ENCODE data around the gene TTC21A.

Gene TTC21A

GRCh38 chr3:39105687-39106063 lies 1.8 kb upstream of the TTC21A start:
- H3K27ac ChIP-seq (ENCODE audit: low read depth in 2 of 2, low read length in 2 of 2): no peak overlapping the region
- H3K4me3 ChIP-seq (ENCODE audit: low read length in 2 of 2): peak overlapping the region in 1 of 2 donors; percentile 90
- peak overlapping the region in 1 of 2 donors; percentile 93 for H3K9ac ChIP-seq (ENCODE audit: low read depth in 1 of 2, low read length in 2 of 2)
- H3K27me3 ChIP-seq (ENCODE audit: control insufficient read depth in 2 of 2, insufficient read depth in 2 of 2, low read length in 2 of 2): no peaks in the 10 kb centered on the region
- H3K36me3 ChIP-seq (ENCODE audit: control insufficient read depth in 2 of 2, insufficient read depth in 2 of 2, low read length in 2 of 2): peaks cover 7 to 8% of the 10 kb centered on the region in 2 donors
- no peaks in the 10 kb centered on the region for H3K9me3 ChIP-seq (ENCODE audit: control insufficient read depth in 2 of 2, low read length in 2 of 2)
- peaks cover 26 to 29% of the 10 kb centered on the region in 2 donors for H3K4me1 ChIP-seq (ENCODE audit: control insufficient read depth in 2 of 2, insufficient read depth in 2 of 2, low read length in 2 of 2)

DNA sequence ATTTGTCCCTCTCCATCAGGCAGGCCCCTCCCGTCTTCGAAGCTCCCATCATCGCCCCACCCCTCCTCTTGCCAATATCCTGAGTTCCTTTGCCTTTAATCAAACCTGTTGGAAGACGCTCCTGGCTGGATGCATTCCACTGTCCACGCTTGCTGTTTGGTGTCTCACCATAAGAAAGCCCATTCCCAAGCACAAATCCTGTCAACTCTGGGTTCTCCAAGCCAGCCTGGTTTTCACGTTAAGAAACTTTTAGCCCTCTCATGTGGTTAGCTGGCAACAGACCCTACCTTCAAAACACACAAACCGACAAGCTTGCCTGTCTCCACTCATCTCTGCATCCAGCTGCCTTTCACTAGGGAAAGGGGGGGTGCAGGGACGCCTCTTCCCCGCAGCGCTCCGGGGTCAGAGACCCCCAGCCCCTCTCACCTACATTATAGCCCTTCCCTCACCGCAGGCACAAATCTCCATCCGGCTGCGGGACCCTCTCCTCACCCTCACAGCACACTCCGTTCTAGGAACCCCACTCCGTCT lies 1.1 kb upstream of the TTC21A start:
- Histone ChIP-seq H3K9me3 (ENCODE audit: control insufficient read depth in 2 of 2, low read length in 2 of 2) (no peaks in the 10 kb centered on the region), H3K4me3 (ENCODE audit: low read length in 2 of 2) (peak overlapping the region; percentile 90), H3K4me1 (ENCODE audit: control insufficient read depth in 2 of 2, insufficient read depth in 2 of 2, low read length in 2 of 2) (peaks cover 26 to 28% of the 10 kb centered on the region in 2 donors), H3K27ac (ENCODE audit: low read depth in 2 of 2, low read length in 2 of 2) (peak overlapping the region in 1 of 2 donors; percentile 92), H3K9ac (ENCODE audit: low read depth in 1 of 2, low read length in 2 of 2) (peak overlapping the region; percentile 85 to 93), H3K27me3 (ENCODE audit: control insufficient read depth in 2 of 2, insufficient read depth in 2 of 2, low read length in 2 of 2) (no peaks in the 10 kb centered on the region), H3K36me3 (ENCODE audit: control insufficient read depth in 2 of 2, insufficient read depth in 2 of 2, low read length in 2 of 2) (peaks cover 4% of the 10 kb centered on the region in 2 donors)

DNA sequence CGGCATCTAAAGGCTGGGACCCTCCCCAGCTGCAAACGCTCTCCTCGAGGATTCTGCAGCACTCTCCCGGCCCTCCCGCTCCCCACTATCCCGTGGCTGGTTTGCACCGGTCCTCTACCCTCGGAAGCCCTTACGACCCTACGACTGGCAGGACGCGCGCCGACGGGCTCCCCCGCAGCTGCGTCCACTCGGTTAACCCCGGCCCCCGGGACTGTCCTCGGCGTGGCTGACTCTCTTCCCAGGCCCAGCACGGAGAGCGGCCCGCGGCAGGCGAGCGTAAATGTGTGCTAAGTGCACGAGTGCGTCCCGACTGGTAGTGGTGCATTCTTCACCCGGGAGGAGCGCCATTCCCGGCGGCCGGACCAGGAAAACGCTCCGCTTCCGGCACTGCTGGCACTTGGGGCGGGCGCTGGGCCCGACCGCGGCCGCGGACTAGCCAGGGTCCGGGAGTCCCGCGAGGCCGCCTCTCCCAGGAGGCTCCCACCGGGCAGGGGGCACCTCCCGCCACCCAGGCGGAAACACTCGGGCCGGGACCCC lies 561 bp upstream of the TTC21A start:
- Histone ChIP-seq H3K4me1 (ENCODE audit: control insufficient read depth in 2 of 2, insufficient read depth in 2 of 2, low read length in 2 of 2) (peaks cover 24 to 26% of the 10 kb centered on the region in 2 donors), H3K27me3 (ENCODE audit: control insufficient read depth in 2 of 2, insufficient read depth in 2 of 2, low read length in 2 of 2) (no peaks in the 10 kb centered on the region), H3K36me3 (ENCODE audit: control insufficient read depth in 2 of 2, insufficient read depth in 2 of 2, low read length in 2 of 2) (peaks cover 3 to 4% of the 10 kb centered on the region in 2 donors), H3K27ac (ENCODE audit: low read depth in 2 of 2, low read length in 2 of 2) (peak overlapping the region; percentile 89 to 92), H3K9me3 (ENCODE audit: control insufficient read depth in 2 of 2, low read length in 2 of 2) (no peaks in the 10 kb centered on the region), H3K4me3 (ENCODE audit: low read length in 2 of 2) (peak overlapping the region; percentile 90), H3K9ac (ENCODE audit: low read depth in 1 of 2, low read length in 2 of 2) (peak overlapping the region; percentile 85 to 93)

DNA sequence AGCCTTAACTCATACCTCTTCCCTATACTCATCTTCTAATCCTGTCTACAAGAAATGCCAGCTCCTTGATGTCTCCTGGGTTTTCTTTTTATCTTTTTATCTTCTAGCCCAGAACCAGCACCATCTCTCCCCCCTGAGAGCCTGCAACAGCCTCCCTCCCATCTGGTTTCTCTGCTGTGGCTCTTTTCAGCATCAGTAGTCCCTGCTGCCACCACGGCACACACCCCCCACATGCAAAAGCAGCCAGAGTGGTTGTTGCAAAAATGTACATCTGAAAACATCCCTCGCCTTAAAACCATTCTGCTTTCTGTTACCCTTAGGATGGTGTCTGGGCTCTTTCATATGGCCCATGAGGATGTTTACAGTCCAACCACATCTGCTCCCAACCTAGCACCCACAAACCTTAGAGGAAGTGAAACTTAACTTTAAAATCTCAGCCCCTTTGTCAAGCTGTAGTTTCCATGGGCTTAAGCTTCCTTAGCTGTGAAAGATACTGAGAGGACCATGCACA lies 775 bp downstream of the TTC21A start:
- no peaks in the 10 kb centered on the region for H3K36me3 ChIP-seq (ENCODE audit: control insufficient read depth in 2 of 2, insufficient read depth in 2 of 2, low read length in 2 of 2)
- peak overlapping the region; percentile 85 to 93 for H3K9ac ChIP-seq (ENCODE audit: low read depth in 1 of 2, low read length in 2 of 2)
- H3K27ac ChIP-seq (ENCODE audit: low read depth in 2 of 2, low read length in 2 of 2): peak overlapping the region; percentile 89 to 92
- no peaks in the 10 kb centered on the region for H3K27me3 ChIP-seq (ENCODE audit: control insufficient read depth in 2 of 2, insufficient read depth in 2 of 2, low read length in 2 of 2)
- H3K4me1 ChIP-seq (ENCODE audit: control insufficient read depth in 2 of 2, insufficient read depth in 2 of 2, low read length in 2 of 2): peaks cover 24 to 26% of the 10 kb centered on the region in 2 donors
- H3K4me3 ChIP-seq (ENCODE audit: low read length in 2 of 2): peak overlapping the region; percentile 90
- no peaks in the 10 kb centered on the region for H3K9me3 ChIP-seq (ENCODE audit: control insufficient read depth in 2 of 2, low read length in 2 of 2)

DNA sequence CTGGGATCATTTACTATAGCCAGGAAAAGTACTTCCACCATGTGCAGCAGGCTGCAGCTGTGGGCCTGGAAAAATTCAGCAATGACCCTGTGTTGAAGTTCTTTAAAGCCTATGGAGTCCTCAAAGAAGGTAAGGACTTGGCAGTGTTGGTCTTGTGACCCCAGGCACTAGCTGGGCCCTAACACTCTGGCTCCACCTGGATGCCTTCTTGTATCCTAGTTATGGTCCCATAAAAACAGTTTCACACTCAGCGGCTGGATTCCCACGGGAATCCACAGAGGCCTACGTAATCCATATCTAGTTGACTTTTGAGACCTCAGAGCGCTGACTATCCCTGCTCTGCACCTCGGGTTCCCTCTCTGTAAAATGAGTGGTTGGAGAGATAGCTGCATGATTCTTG lies 1.6 kb downstream of the TTC21A start:
- Histone ChIP-seq H3K9me3 (ENCODE audit: control insufficient read depth in 2 of 2, low read length in 2 of 2) (no peaks in the 10 kb centered on the region), H3K4me3 (ENCODE audit: low read length in 2 of 2) (peak overlapping the region in 1 of 2 donors; percentile 4), H3K27ac (ENCODE audit: low read depth in 2 of 2, low read length in 2 of 2) (no peak overlapping the region), H3K9ac (ENCODE audit: low read depth in 1 of 2, low read length in 2 of 2) (no peak overlapping the region), H3K27me3 (ENCODE audit: control insufficient read depth in 2 of 2, insufficient read depth in 2 of 2, low read length in 2 of 2) (no peaks in the 10 kb centered on the region), H3K36me3 (ENCODE audit: control insufficient read depth in 2 of 2, insufficient read depth in 2 of 2, low read length in 2 of 2) (no peaks in the 10 kb centered on the region), H3K4me1 (ENCODE audit: control insufficient read depth in 2 of 2, insufficient read depth in 2 of 2, low read length in 2 of 2) (peaks cover 24 to 26% of the 10 kb centered on the region in 2 donors)

DNA sequence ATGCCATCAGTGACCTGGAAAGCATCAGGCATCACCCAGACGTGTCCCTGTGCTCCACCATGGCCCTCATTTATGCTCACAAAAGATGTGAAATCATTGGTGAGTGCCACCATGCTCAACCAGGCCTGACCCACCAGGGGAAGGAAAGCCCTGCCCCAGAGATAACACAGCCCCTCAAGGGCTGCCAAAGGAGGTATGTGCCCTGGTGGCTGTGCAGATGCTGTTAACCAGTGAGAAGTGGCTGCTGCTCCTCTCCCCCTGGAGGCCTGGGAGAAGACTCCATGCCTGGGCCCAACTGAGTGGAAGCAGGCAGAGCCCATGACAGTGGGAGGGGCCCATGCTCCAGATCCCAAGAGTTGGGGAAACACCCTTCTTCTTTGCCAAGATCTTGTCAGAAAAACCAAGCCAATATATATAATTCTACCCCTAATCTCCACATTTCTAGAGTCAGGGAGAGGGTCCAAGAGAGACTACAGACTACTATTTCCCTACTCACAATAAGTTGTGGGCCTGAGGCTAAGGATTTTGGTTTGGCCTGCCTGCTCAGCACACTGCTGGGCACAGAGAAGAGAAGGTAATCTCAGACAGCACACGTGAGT lies 2.7 kb downstream of the TTC21A start:
- Histone ChIP-seq H3K4me1 (ENCODE audit: control insufficient read depth in 2 of 2, insufficient read depth in 2 of 2, low read length in 2 of 2) (peaks cover 18 to 21% of the 10 kb centered on the region in 2 donors), H3K27ac (ENCODE audit: low read depth in 2 of 2, low read length in 2 of 2) (no peak overlapping the region), H3K27me3 (ENCODE audit: control insufficient read depth in 2 of 2, insufficient read depth in 2 of 2, low read length in 2 of 2) (no peaks in the 10 kb centered on the region), H3K36me3 (ENCODE audit: control insufficient read depth in 2 of 2, insufficient read depth in 2 of 2, low read length in 2 of 2) (no peaks in the 10 kb centered on the region), H3K4me3 (ENCODE audit: low read length in 2 of 2) (no peak overlapping the region), H3K9ac (ENCODE audit: low read depth in 1 of 2, low read length in 2 of 2) (no peak overlapping the region), H3K9me3 (ENCODE audit: control insufficient read depth in 2 of 2, low read length in 2 of 2) (no peaks in the 10 kb centered on the region)

DNA sequence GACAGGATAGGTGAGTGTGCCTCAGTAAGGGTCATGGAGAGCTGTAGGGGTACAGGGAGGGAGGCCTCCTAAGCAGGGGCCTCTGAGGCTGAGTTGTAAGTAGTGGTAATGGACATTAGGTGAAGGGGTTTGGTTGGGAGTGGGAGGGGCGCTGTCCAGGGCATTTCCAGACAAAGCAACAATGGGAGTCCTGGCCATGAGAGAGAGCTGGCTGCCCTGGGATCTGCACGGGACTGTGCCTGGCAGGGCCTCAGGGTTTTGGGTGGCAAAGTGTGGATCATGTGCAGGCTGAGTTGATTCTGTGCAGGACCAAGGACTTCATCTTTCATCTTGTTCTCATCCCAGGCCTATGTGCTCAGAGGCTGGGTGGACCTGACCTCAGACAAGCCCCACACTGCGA lies 4.6 kb downstream of the TTC21A start:
- Histone ChIP-seq H3K9me3 (ENCODE audit: control insufficient read depth in 2 of 2, low read length in 2 of 2) (no peaks in the 10 kb centered on the region), H3K27me3 (ENCODE audit: control insufficient read depth in 2 of 2, insufficient read depth in 2 of 2, low read length in 2 of 2) (no peaks in the 10 kb centered on the region), H3K27ac (ENCODE audit: low read depth in 2 of 2, low read length in 2 of 2) (no peak overlapping the region), H3K4me3 (ENCODE audit: low read length in 2 of 2) (no peak overlapping the region), H3K4me1 (ENCODE audit: control insufficient read depth in 2 of 2, insufficient read depth in 2 of 2, low read length in 2 of 2) (peaks cover 3 to 7% of the 10 kb centered on the region in 2 donors), H3K9ac (ENCODE audit: low read depth in 1 of 2, low read length in 2 of 2) (no peak overlapping the region), H3K36me3 (ENCODE audit: control insufficient read depth in 2 of 2, insufficient read depth in 2 of 2, low read length in 2 of 2) (peaks cover 0 to 2% of the 10 kb centered on the region in 2 donors)

GRCh38 chr3:39112535-39112934 lies 5.1 kb downstream of the TTC21A start:
- H3K9ac ChIP-seq (ENCODE audit: low read depth in 1 of 2, low read length in 2 of 2): no peak overlapping the region
- peaks cover 0 to 2% of the 10 kb centered on the region in 2 donors for H3K36me3 ChIP-seq (ENCODE audit: control insufficient read depth in 2 of 2, insufficient read depth in 2 of 2, low read length in 2 of 2)
- H3K27ac ChIP-seq (ENCODE audit: low read depth in 2 of 2, low read length in 2 of 2): no peak overlapping the region
- H3K9me3 ChIP-seq (ENCODE audit: control insufficient read depth in 2 of 2, low read length in 2 of 2): no peaks in the 10 kb centered on the region
- no peaks in the 10 kb centered on the region for H3K27me3 ChIP-seq (ENCODE audit: control insufficient read depth in 2 of 2, insufficient read depth in 2 of 2, low read length in 2 of 2)
- H3K4me1 ChIP-seq (ENCODE audit: control insufficient read depth in 2 of 2, insufficient read depth in 2 of 2, low read length in 2 of 2): peaks cover 3 to 7% of the 10 kb centered on the region in 2 donors
- no peak overlapping the region for H3K4me3 ChIP-seq (ENCODE audit: low read length in 2 of 2)

DNA sequence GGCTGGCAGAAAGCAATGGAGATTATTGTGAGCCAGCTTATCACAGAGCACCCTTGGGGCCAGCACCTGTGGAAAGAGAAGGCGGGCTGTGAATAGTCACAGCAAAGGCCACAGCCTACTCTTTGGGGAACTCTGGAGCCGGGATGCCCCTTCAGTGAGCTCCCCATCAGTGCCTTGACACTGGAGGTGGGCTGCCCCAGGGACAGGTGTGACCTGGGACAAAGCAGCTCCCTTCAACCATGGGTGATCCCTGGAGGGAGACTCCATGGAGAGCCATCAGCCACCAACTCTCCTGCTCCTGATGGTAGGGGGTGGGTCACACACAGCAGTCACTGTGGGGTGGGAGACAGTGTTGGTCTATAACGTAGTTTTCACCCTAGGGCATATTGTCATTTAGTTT lies 5.8 kb downstream of the TTC21A start:
- Histone ChIP-seq H3K36me3 (ENCODE audit: control insufficient read depth in 2 of 2, insufficient read depth in 2 of 2, low read length in 2 of 2) (peaks cover 0 to 2% of the 10 kb centered on the region in 2 donors), H3K9ac (ENCODE audit: low read depth in 1 of 2, low read length in 2 of 2) (no peak overlapping the region), H3K27ac (ENCODE audit: low read depth in 2 of 2, low read length in 2 of 2) (no peak overlapping the region), H3K9me3 (ENCODE audit: control insufficient read depth in 2 of 2, low read length in 2 of 2) (no peaks in the 10 kb centered on the region), H3K27me3 (ENCODE audit: control insufficient read depth in 2 of 2, insufficient read depth in 2 of 2, low read length in 2 of 2) (no peaks in the 10 kb centered on the region), H3K4me3 (ENCODE audit: low read length in 2 of 2) (no peak overlapping the region), H3K4me1 (ENCODE audit: control insufficient read depth in 2 of 2, insufficient read depth in 2 of 2, low read length in 2 of 2) (peaks cover 0 to 1% of the 10 kb centered on the region in 2 donors)

GRCh38 chr3:39114456-39114855 lies 7.0 kb downstream of the TTC21A start:
- Histone ChIP-seq H3K9ac (ENCODE audit: low read depth in 1 of 2, low read length in 2 of 2) (no peak overlapping the region), H3K27me3 (ENCODE audit: control insufficient read depth in 2 of 2, insufficient read depth in 2 of 2, low read length in 2 of 2) (no peaks in the 10 kb centered on the region), H3K9me3 (ENCODE audit: control insufficient read depth in 2 of 2, low read length in 2 of 2) (no peaks in the 10 kb centered on the region), H3K4me1 (ENCODE audit: control insufficient read depth in 2 of 2, insufficient read depth in 2 of 2, low read length in 2 of 2) (no peaks in the 10 kb centered on the region), H3K36me3 (ENCODE audit: control insufficient read depth in 2 of 2, insufficient read depth in 2 of 2, low read length in 2 of 2) (peaks cover 0 to 2% of the 10 kb centered on the region in 2 donors), H3K4me3 (ENCODE audit: low read length in 2 of 2) (no peak overlapping the region), H3K27ac (ENCODE audit: low read depth in 2 of 2, low read length in 2 of 2) (no peak overlapping the region)
